Hematopoietic multipotent progenitor cell treated with erythropoietin and hydrocortisone succinate and interleukin-3 and kit ligand, for 17 days (in vitro differentiated cells): ENCODE data around the gene GRPEL1.

ENCODE experiments used
- DNase-seq: peaks from one replicate; pipeline ENCODE4 v3.0.0-alpha.2; 2015; ENCODE audit warnings: low spot score

Gene GRPEL1

GRCh38 chr4:7023901-7024300 lies 44.0 kb downstream of the GRPEL1 start:
- no peak for DNase-seq

DNA sequence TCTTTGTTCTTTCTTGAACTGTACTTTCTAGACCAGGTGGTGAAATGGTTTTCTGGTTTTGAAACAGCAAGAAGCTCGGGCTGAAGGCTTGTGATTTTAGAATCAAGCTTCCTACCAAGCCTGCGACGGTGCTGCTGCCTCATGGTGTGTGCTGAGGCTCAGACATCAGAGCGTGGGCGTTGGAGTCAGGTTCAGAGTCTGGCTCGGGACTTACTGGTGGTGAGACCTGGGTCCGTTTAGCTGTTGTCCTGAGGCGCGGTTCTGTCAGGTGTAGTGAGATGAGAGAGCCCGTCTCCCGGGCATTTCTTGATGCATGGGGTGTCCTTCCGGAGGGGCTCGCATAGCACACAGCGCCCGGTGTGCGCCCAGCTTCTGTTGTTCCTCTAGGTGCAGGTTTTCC lies 44.4 kb downstream of the GRPEL1 start:
- no peak for DNase-seq

DNA sequence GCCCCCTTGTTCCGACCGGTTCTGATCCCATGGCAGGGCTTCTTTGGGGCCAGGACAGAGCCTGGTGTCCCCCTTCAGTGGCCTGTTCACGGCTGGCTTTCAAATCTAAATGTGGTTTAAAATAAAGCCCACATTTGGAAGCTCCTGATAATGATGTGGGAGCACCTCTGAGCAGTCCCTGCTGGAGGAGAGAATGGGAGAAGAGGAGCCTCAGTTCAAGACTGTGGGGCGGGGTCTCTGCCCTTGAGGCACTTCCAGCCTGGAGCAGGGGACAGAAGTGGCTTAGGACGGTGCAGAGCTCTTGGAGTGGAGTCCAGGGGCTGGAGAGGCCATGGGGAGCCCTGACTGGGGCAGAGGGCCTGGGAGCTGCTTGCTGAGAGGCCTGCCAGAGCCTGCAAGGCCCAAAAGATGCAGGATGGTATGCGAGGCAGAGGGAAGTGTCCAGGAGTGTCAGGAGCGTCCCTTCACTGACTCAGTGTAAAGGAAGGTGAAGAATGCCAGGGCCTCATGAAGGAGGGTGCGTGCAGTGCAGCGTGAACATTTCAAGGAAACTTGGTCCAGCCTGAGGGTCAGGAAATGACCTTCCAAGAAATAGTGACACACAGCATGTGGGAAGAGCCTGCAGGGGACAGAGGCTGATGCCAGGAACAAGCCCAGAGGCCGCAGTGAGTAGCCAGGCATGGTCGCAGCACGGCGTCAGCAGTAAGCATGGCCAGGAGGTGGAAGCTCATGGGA lies 45.8 kb downstream of the GRPEL1 start:
- DNase-seq = no peak

- DNase-seq = no peak
Observed at GRCh38 chr4:7021355-7021754, 46.5 kb downstream of the GRPEL1 start.

GRCh38 chr4:7020856-7021255 lies 47.0 kb downstream of the GRPEL1 start:
- DNase-seq = no peak

DNA sequence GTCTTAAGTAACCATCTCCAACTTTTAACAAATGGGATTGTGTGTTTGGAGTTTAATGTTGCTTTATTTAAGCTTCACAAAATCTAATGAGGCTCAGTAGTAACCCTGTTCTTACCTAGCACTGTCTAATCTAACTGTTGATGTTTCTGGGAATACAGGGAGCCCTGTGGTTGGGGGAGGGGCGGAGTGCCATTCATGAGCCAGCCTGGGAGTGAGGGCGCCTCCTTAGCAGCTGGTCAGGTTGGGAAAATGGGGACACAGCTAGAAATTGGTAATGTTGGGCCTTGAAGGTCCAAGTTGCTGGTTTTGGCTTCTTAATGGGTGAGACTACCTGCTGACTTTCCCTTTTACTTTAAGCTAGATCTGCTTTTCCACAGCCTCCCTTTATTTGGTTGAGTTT lies 47.6 kb downstream of the GRPEL1 start:
- DNase-seq = no peak

DNA sequence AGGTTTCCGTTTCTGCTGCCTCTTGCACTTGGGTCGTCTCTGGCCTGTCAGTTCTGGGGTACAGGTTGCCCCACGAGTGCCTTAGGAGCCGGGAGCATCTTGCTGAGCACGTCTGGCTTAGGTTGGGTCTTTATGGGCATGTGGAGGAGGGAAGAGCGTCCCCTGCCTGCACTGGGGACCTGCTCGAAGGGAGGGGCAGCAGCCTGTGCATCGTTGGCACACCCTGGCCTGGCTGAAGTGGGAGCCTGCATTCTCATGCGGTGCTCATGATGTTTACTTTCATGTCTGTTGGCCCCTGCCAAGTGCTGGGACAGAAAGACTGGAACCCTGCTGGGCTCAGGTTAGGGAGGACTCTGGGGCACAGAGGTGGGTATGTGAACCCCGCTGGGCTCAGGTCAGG lies 48.5 kb downstream of the GRPEL1 start:
- DNase-seq = no peak

DNA sequence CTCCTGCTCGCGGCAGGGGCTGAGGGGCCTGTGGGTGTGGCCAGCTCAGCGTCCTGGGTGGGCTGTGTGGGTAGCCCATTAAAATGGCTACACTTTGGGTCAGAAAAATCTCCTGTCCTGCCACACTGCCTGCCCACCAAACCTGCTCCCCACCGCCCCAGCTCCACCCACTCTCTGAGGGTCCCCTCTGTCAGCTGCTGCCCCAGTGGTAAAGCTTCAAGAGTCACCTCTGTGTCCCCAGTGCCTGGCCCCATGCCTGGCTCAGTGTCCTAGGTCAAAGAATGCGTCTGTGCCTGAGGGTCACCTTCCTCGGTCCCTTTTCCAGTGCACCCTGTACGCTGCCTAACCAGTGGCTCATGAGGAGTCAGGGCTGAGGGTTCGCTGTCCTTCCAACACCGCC lies 49.6 kb downstream of the GRPEL1 start:
- no peak for DNase-seq

DNA sequence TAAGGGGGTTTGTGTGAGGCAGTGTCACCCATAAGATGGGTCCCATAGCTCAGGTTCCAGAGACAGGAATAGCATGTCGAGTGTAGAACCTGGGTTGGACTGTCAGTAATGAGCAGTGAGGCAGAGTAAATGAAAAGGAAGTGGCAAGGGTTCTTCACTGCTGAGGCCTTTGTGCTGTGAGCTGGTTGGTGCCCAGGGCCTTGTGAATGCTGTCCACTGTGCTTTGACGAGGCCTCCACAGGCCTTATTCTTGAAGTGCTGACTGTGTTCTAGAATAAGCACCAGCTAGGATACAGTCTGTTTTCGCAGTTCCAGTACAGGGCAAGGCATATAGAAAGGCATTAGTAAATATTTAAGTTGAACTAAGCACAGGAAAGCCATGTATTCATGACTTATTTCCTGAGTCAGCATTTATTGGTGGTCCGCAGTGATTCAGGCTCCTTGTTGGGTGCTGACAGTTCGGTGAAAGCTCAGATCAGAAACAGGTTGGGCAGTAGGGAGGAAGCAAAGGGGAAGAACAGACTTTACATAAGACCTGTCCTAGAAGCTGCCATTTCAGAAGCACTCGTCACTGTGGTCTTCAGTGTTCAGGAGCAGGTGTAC lies 50.3 kb downstream of the GRPEL1 start:
- DNase-seq = no peak

DNA sequence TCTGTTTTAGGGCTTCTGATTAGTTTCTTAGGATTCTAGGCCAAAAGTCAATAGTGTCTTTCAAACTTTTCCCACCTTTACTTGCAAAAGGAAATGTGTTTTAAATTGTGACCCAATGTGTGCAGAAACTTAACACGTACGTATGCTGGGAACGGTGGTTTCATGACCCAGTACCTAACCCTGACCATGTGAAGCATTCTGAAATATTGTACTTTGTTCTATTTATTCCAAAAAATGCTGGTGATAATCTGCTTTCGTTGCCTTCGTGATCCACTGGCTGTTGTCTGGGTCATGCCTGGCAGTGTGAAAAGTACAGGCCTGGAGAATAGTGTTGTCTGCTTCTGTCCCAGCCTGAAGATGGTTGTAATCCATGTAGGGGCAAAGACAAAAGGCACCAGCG lies 51.4 kb downstream of the GRPEL1 start:
- DNase-seq = no peak

- no peak for DNase-seq
Observed at GRCh38 chr4:7016086-7016485, 51.8 kb downstream of the GRPEL1 start.

GRCh38 chr4:7015383-7016035 lies 52.4 kb downstream of the GRPEL1 start:
- DNase-seq = no peak

DNA sequence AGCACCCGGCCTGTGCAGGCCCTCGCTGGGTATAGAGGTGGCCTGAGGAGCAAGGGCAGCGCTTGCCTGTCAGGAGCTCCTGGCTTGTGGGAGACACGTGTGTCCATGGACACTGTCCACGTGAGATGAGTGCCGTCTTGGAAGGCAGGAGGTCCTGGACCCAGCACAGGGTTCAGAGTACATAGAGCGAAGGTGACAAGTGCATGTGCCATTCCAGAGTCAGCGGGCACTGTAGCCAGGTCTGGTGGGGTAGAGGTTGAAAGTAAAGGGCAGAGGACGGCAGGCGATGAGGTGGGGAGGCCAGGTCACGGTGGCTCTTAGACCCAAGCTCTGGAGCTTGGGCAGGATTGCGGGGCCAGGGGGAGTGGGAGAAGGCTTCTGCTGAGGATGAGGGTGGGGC lies 53.0 kb downstream of the GRPEL1 start:
- no peak for DNase-seq

DNA sequence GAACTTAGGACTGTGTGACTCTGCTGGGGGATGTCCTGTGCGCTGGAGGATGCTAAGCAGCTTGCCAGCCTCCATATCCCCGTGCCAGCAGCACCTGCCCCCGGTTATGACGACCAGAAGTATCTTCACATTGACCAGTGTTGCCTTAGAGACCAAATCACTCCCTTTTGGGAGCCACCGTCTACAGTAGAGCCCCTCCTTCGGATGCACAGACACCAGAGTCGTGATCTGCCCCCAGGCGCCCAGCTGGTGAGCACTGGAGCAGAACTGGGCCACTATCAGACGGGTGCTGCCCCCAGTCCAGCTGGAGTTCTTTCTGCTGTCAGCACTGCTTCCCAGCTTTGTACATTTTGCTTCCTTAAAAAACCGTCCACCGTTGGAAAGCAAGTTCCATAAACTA lies 54.7 kb downstream of the GRPEL1 start:
- DNase-seq = no peak

DNA sequence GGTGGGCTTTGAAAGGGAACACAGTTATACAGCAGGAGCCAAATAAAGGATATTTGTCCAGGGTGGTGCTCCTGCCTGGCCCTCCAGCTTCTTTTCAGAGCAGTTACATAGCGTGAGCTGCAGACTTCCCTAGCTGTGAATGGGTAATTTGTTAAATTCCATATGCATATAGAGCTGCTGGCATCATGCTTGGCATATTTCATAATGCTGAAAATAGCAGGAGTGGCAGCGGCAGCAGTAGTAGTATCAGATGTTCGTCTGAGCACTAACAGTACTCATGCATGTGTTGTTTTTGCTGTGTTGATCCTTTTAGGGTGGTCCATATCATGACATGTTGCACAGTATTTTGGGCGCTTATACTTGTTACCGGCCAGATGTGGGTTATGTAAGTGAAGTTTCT lies 58.3 kb downstream of the GRPEL1 start:
- no peak for DNase-seq
